Uterus (tissue), 4 donors: ENCODE measurements around the gene CCDC69. TPM values are rescaled to one million over a fixed set of nuclear protein-coding genes. Genes with fewer than 3 reads are reported as not detected.

Experiments
- DNase-seq, 2 donors: peaks; one replicate each; pipeline ENCODE4 v3.0.0-alpha.2; 2019 to 2020
- H3K27ac ChIP-seq, 2 donors: fragments of 200-600 bp; sonication (generic); 1 replicate in 1 of 2; 2 replicates in 1 of 2; pipeline ENCODE4 v1.5.1; 2016 to 2018
- H3K27me3 ChIP-seq, 2 donors: fragments of 200-600 bp; sonication (generic); one replicate each; pipeline ENCODE4 v1.5.1; 2018 to 2019; ENCODE audit warnings: control low read depth in 1 of 2
- H3K36me3 ChIP-seq, 2 donors: fragments of 200-600 bp; sonication (generic); one replicate each; pipeline ENCODE4 v1.5.1; 2019; ENCODE audit warnings: control low read depth in 1 of 2
- H3K4me1 ChIP-seq, 2 donors: fragments of 200-600 bp; sonication (generic); one replicate each; pipeline ENCODE4 v1.5.1; 2018 to 2019; ENCODE audit warnings: control low read depth in 1 of 2
- H3K4me3 ChIP-seq, 2 donors: fragments of 200-600 bp; sonication (generic); 1 replicate in 1 of 2; 2 replicates in 1 of 2; pipeline ENCODE4 v1.5.1; 2018 to 2019; ENCODE audit warnings: mild to moderate bottlenecking in 1 of 2
- H3K9me3 ChIP-seq, 2 donors: fragments of 200-600 bp; sonication (generic); one replicate each; pipeline ENCODE4 v1.5.1; 2019; ENCODE audit warnings: control low read depth in 1 of 2
- CTCF ChIP-seq, 4 experiments: fragments of 200-600 bp in 2 of 4; fragments of 450-650 bp in 2 of 4; sonication (generic) in 2 of 4; IDR thresholded peaks; one replicate each; pipeline ENCODE4 v1.5.1; 2016 to 2019; ENCODE audit warnings: antibody characterized with exemption in 4 of 4, mild to moderate bottlenecking in 2 of 4, moderate library complexity in 1 of 4
- POLR2A ChIP-seq, 2 donors: fragments of 450-650 bp; IDR thresholded peaks; one replicate each; pipeline ENCODE4 v1.6.1; 2016; ENCODE audit warnings: antibody characterized with exemption in 2 of 2, mild to moderate bottlenecking in 1 of 2, moderate library complexity in 1 of 2
- intact Hi-C: fragments of 100-400 bp; cut with DNase I; formaldehyde crosslinking; loops from one replicate; pipeline ENCODE4 v1.15.1; 2023; ENCODE audit warnings: low total_unique reads
- total RNA-seq, 4 donors: library from RNA; depleted of rRNA in 3 of 4; stranded (reverse); fragments of >200 nt in 3 of 4; gene quantifications; one replicate each; pipeline versions ENCODE4 v1.1.0 to v1.2.4, GENCODE V29; 2014 to 2023
- donor health status: DM: yes; HTN: yes; CAD: no.

CCDC69 gene
- total RNA-seq, 4 donors from 2014 or later: 19.5 to 76.2 (median 40.6) TPM

GRCh38 chr5:151230048-151230680, 6.3 kb upstream of the CCDC69 start:
- peak in 1 of 2 donors; percentile 53 for DNase-seq
- TF ChIP-seq POLR2A (IDR thresholded peaks at IDR 0.05): no peak
- no peak for TF ChIP-seq CTCF (IDR thresholded peaks at IDR 0.05)
- H3K36me3 ChIP-seq: no peaks in the 10 kb centered on the region
- no peaks in the 10 kb centered on the region for H3K9me3 ChIP-seq
- intact Hi-C loops: loop anchor here (10.0 kb wide), 1 partner anchor 105 kb away; no protein-coding TSS in a partner anchor
- peaks cover 0 to 5% of the 10 kb centered on the region in 2 donors for H3K4me1 ChIP-seq
- no peaks in the 10 kb centered on the region for H3K27me3 ChIP-seq
- H3K27ac ChIP-seq: peak overlapping the region; percentile 44 to 46
- no peak overlapping the region for H3K4me3 ChIP-seq

- no peaks in the 10 kb centered on the region for H3K4me1 ChIP-seq
- no peaks in the 10 kb centered on the region for H3K9me3 ChIP-seq
- TF ChIP-seq POLR2A (IDR thresholded peaks at IDR 0.05) (no peak), CTCF (IDR thresholded peaks at IDR 0.05) (no peak)
- no peak for DNase-seq
- intact Hi-C loops: no loop called here
- H3K36me3 ChIP-seq: no peaks in the 10 kb centered on the region
- no peak overlapping the region for H3K4me3 ChIP-seq
- no peaks in the 10 kb centered on the region for H3K27me3 ChIP-seq
- no peak overlapping the region for H3K27ac ChIP-seq
Observed at GRCh38 chr5:151228986-151229385, 5.1 kb upstream of the CCDC69 start.

GRCh38 chr5:151227918-151228447, 4.1 kb upstream of the CCDC69 start:
- no peaks in the 10 kb centered on the region for H3K4me1 ChIP-seq
- DNase-seq: no peak
- intact Hi-C loops: no loop called here

GRCh38 chr5:151225475-151225874, 1.6 kb upstream of the CCDC69 start:
- DNase-seq: no peak
- H3K4me1 ChIP-seq: no peaks in the 10 kb centered on the region
- TF ChIP-seq POLR2A (IDR thresholded peaks at IDR 0.05) (no peak), CTCF (IDR thresholded peaks at IDR 0.05) (no peak)
- H3K36me3 ChIP-seq: no peaks in the 10 kb centered on the region
- H3K4me3 ChIP-seq: no peak overlapping the region
- no peaks in the 10 kb centered on the region for H3K27me3 ChIP-seq
- intact Hi-C loops: no loop called here
- no peak overlapping the region for H3K27ac ChIP-seq
- H3K9me3 ChIP-seq: no peaks in the 10 kb centered on the region

More at GRCh38 chr5:151227918-151228447, 4.1 kb upstream of the CCDC69 start:
- H3K27me3 ChIP-seq: no peaks in the 10 kb centered on the region
- H3K27ac ChIP-seq: no peak overlapping the region
- H3K36me3 ChIP-seq: no peaks in the 10 kb centered on the region
- no peaks in the 10 kb centered on the region for H3K9me3 ChIP-seq
- TF ChIP-seq CTCF (IDR thresholded peaks at IDR 0.05): no peak
- TF ChIP-seq POLR2A (IDR thresholded peaks at IDR 0.05): no peak
- no peak overlapping the region for H3K4me3 ChIP-seq

- intact Hi-C loops: no loop called here
- H3K27me3 ChIP-seq: no peaks in the 10 kb centered on the region
- peak overlapping the region in 1 of 2 donors; percentile 90 for H3K27ac ChIP-seq
- no peak for DNase-seq
- no peaks in the 10 kb centered on the region for H3K4me1 ChIP-seq
- TF ChIP-seq CTCF (IDR thresholded peaks at IDR 0.05) (no peak), POLR2A (IDR thresholded peaks at IDR 0.05) (no peak)
- H3K9me3 ChIP-seq: no peaks in the 10 kb centered on the region
- no peak overlapping the region for H3K4me3 ChIP-seq
- H3K36me3 ChIP-seq: no peaks in the 10 kb centered on the region
Observed at GRCh38 chr5:151225071-151225470, 1.2 kb upstream of the CCDC69 start.
